ENCODE data around the gene CPT2.

- no peak for TF ChIP-seq CTCF (conservative IDR thresholded peaks at IDR 0.05 in 1 of 2, IDR thresholded peaks at IDR 0.05 in 1 of 2; ENCODE audit: low read depth in 1 of 2, low read length in 2 of 2)
- TF ChIP-seq EZH2 (IDR thresholded peaks at IDR 0.05; ENCODE audit: low read length, missing control alignments) = no peak
Observed at GRCh38 chr1:53203466-53203865, 6.8 kb downstream of the CPT2 start.
